Lower leg skin (tissue), 4 donors: ENCODE measurements around the gene C9orf72. TPM values are rescaled to one million over a fixed set of nuclear protein-coding genes. Genes with fewer than 3 reads are reported as not detected.

Experiments
- DNase-seq, 2 donors: peaks; one replicate each; pipeline ENCODE4 v3.0.0-alpha.2; 2019; ENCODE audit warnings: low spot score in 2 of 2
- H3K4me3 ChIP-seq: fragments of 200-600 bp; sonication (generic); 2 replicates; pipeline ENCODE4 v1.5.1; 2017; ENCODE audit warnings: mild to moderate bottlenecking, low read depth; ENCODE audit not compliant: poor library complexity, severe bottlenecking
- CTCF ChIP-seq, 3 donors: fragments of 450-650 bp; IDR thresholded peaks; one replicate each; pipeline ENCODE4 v1.5.1; 2016; ENCODE audit warnings: antibody characterized with exemption in 3 of 3, mild to moderate bottlenecking in 3 of 3, moderate library complexity in 2 of 3
- POLR2A ChIP-seq, 2 donors: fragments of 450-650 bp; IDR thresholded peaks; one replicate each; pipeline ENCODE4 v1.6.1; 2016 to 2017; ENCODE audit warnings: antibody characterized with exemption in 2 of 2, mild to moderate bottlenecking in 1 of 2, moderate library complexity in 1 of 2
- WGBS, 2 donors: methylation state at CpG; one replicate each; pipeline ENCODE4 v1.1.5; 2018; 5-methylcytosine and 5-hydroxymethylcytosine counted together
- intact Hi-C: fragments of 100-400 bp; cut with DNase I; formaldehyde crosslinking; loops from one replicate; pipeline ENCODE4 v1.15.0; 2023; ENCODE audit warnings: low total_unique reads
- total RNA-seq, 4 donors: library from RNA; depleted of rRNA; stranded (reverse); fragments of >200 nt; gene quantifications; one replicate each; pipeline ENCODE4 v1.1.0, GENCODE V29; 2016

The C9orf72 gene
- total RNA-seq, 4 donors from 2014 or later, result 10.3 to 16.6 (median 12.5) TPM

- TF ChIP-seq POLR2A (IDR thresholded peaks at IDR 0.05) (no peak), CTCF (IDR thresholded peaks at IDR 0.05) (no peak)
- no peak overlapping the region for H3K4me3 ChIP-seq
- WGBS, 2 donors, result 88 to 95% methylated on average over 1 of the region's 1 CpG
- DNase-seq, result no peak
- intact Hi-C loops, result no loop called here
Measured at GRCh38 chr9:27564670-27565069, 8.6 kb downstream of the C9orf72 start.

- WGBS, 2 donors, result 76 to 81% methylated on average over 4 of the region's 4 CpGs
- TF ChIP-seq CTCF (IDR thresholded peaks at IDR 0.05) (no peak), POLR2A (IDR thresholded peaks at IDR 0.05) (no peak)
- intact Hi-C loops, result no loop called here
- no peak overlapping the region for H3K4me3 ChIP-seq
- no peak for DNase-seq
Measured at GRCh38 chr9:27563738-27564430, 9.4 kb downstream of the C9orf72 start.

DNA sequence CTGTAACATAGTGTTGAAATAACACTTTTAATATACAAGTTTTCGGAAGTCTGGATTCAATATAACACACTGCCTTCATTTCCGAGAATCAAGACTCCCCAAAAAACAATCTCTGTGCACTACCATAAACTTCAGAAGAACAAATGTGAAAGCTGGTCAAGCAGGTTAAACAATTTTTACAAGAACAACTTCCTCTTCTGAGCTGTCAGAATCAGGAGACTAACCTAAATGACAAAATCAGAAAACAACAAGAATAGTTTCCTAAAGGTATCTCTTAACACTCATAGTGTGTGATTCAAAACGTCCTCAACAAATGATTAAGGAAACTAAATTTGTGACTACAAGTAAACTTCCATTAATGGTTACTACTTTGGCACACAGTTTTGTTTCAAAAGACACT is 11.6 kb downstream of the C9orf72 start:
- H3K4me3 ChIP-seq, result no peak overlapping the region
- DNase-seq, result no peak
- WGBS, 2 donors, result 70% methylated on average over 3 of the region's 3 CpGs
- TF ChIP-seq CTCF (IDR thresholded peaks at IDR 0.05), result no peak
- no peak for TF ChIP-seq POLR2A (IDR thresholded peaks at IDR 0.05)
- intact Hi-C loops, result no loop called here

DNA sequence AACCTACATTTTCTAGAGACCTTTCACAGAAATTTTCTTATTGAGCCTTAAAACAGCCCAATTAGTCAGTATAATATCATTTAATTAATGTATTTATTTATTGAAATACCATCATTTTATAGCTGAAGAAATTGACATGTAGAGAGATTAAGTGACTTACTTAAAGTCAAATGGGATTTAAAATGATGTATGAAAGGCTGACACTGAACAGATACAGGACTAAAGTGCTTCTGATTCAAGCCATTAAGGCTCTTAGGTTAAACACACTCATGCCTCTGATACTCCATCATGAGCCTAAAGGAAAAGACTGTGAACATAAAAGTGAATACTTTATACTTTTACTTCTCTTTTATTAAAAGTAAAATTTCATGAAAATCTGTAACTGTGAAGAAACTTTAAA is 12.8 kb downstream of the C9orf72 start:
- no peak for DNase-seq
- no peak for TF ChIP-seq CTCF (IDR thresholded peaks at IDR 0.05)
- TF ChIP-seq POLR2A (IDR thresholded peaks at IDR 0.05), result no peak

GRCh38 chr9:27558307-27558706 is 15.0 kb downstream of the C9orf72 start:
- DNase-seq, result no peak
- no peak for TF ChIP-seq CTCF (IDR thresholded peaks at IDR 0.05)
- no peak for TF ChIP-seq POLR2A (IDR thresholded peaks at IDR 0.05)
- no peak overlapping the region for H3K4me3 ChIP-seq
- intact Hi-C loops, result no loop called here

More for the DNA sequence above, 12.8 kb downstream of the C9orf72 start:
- intact Hi-C loops, result no loop called here
- H3K4me3 ChIP-seq, result no peak overlapping the region

DNA sequence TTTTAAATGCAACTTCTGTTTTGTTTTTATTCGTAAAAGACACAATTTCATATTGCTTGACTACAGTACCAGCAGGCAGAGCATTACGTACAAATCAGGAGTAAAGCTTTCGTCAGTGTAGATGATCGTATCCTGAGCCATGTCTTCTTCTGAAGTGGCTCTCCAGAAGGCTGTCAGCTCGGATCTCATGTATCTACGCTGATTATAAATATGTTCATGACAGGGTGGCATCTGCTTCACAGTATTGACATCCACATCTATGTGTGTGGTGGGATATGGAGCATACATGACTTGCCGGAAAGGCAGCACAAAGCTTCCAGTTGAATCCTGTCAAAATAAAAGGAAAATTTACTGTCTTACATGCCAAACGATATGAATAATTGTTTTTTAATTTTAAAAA is 16.8 kb downstream of the C9orf72 start:
- 93 to 95% methylated on average over 8 of the region's 8 CpGs for WGBS, 2 donors
- intact Hi-C loops, result no loop called here

More for the DNA sequence above, 16.8 kb downstream of the C9orf72 start:
- TF ChIP-seq CTCF (IDR thresholded peaks at IDR 0.05) (no peak), POLR2A (IDR thresholded peaks at IDR 0.05) (no peak)
- no peak overlapping the region for H3K4me3 ChIP-seq
- no peak for DNase-seq
